Thoracic aorta (tissue), 2 donors: ENCODE measurements around the gene JUN. TPM values are rescaled to one million over a fixed set of nuclear protein-coding genes. Genes with fewer than 3 reads are reported as not detected.
"Not testable (repeated sequence)": the region's sequence is repeated elsewhere in the genome, so short reads cannot be mapped to it uniquely, and the experiment has no call there.

Source experiments
- ATAC-seq: fragments of 150-250 bp; one replicate; pipeline ENCODE4 v1.8.0; 2017; ENCODE audit warnings: low read depth; ENCODE audit not compliant: insufficient number of reproducible peaks, low FRiP score
- DNase-seq: peaks from one replicate; pipeline ENCODE4 v3.0.0-alpha.2; 2020; ENCODE audit warnings: low spot score
- H3K27ac ChIP-seq, 2 donors: fragments of 200-600 bp; sonication (generic); 1 replicate in 1 of 2; 2 replicates in 1 of 2; pipeline ENCODE4 v1.5.1; 2016; ENCODE audit warnings: mild to moderate bottlenecking in 2 of 2, moderate library complexity in 2 of 2
- H3K27me3 ChIP-seq: fragments of 200-600 bp; sonication (generic); replicated peaks from 2 replicates; pipeline ENCODE4 v1.6.0; 2016; ENCODE audit warnings: mild to moderate bottlenecking; ENCODE audit not compliant: insufficient read depth
- H3K36me3 ChIP-seq: fragments of 200-600 bp; sonication (generic); one replicate; pipeline ENCODE4 v1.5.1; 2016
- H3K4me1 ChIP-seq, 2 donors: fragments of 200-600 bp; sonication (generic); 1 replicate in 1 of 2; 2 replicates in 1 of 2; pipeline versions ENCODE4 v1.5.1 to v1.6.0; 2016; ENCODE audit warnings: low read depth in 2 of 2, mild to moderate bottlenecking in 1 of 2; ENCODE audit not compliant: control insufficient read depth in 1 of 2
- H3K4me3 ChIP-seq: fragments of 200-600 bp; sonication (generic); 2 replicates; pipeline ENCODE4 v1.5.1; 2016; ENCODE audit warnings: mild to moderate bottlenecking
- H3K9me3 ChIP-seq: fragments of 200-600 bp; sonication (generic); 2 replicates; pipeline ENCODE4 v1.5.1; 2016
- CTCF ChIP-seq: fragments of 200-600 bp; sonication (generic); IDR thresholded peaks from one replicate; pipeline ENCODE4 v1.5.1; 2019; ENCODE audit warnings: antibody characterized with exemption
- total RNA-seq, 2 donors: library from RNA; depleted of rRNA; stranded (reverse); fragments of >200 nt; gene quantifications; one replicate each; pipeline versions ENCODE4 v1.1.0 to v1.2.3, GENCODE V29; 2016

The JUN gene
- total RNA-seq, 2 donors from 2014 or later: 132 to 396 TPM

GRCh38 chr1:58802640-58803399 lies 19.0 kb upstream of the JUN start:
- no peaks in the 10 kb centered on the region for H3K27me3 ChIP-seq
- H3K4me3 ChIP-seq: no peak overlapping the region
- H3K36me3 ChIP-seq: no peaks in the 10 kb centered on the region
- no peaks in the 10 kb centered on the region for H3K9me3 ChIP-seq
- TF ChIP-seq CTCF: no peak
- H3K4me1 ChIP-seq: no peaks in the 10 kb centered on the region
- no peak overlapping the region for H3K27ac ChIP-seq
- DNase-seq (no peak), ATAC-seq (no peak)

GRCh38 chr1:58801286-58801685 lies 17.4 kb upstream of the JUN start:
- H3K27ac ChIP-seq, H3K36me3 ChIP-seq, H3K27me3 ChIP-seq, H3K4me3 ChIP-seq, H3K9me3 ChIP-seq, H3K4me1 ChIP-seq, DNase-seq, ATAC-seq: not testable (repeated sequence)

GRCh38 chr1:58799650-58800049 lies 15.8 kb upstream of the JUN start:
- TF ChIP-seq CTCF: no peak

GRCh38 chr1:58798910-58799442 lies 15.1 kb upstream of the JUN start:
- Histone ChIP-seq H3K4me1 (no peaks in the 10 kb centered on the region), H3K9me3 (no peaks in the 10 kb centered on the region), H3K27ac (no peak overlapping the region), H3K4me3 (no peak overlapping the region), H3K36me3 (no peaks in the 10 kb centered on the region), H3K27me3 (no peaks in the 10 kb centered on the region)
- ATAC-seq: no peak
- DNase-seq: no peak
- TF ChIP-seq CTCF: no peak

More at GRCh38 chr1:58799650-58800049, 15.8 kb upstream of the JUN start:
- ATAC-seq (no peak), DNase-seq (no peak)
- H3K4me1 ChIP-seq: no peaks in the 10 kb centered on the region
- H3K9me3 ChIP-seq: no peaks in the 10 kb centered on the region
- no peaks in the 10 kb centered on the region for H3K27me3 ChIP-seq
- no peaks in the 10 kb centered on the region for H3K36me3 ChIP-seq
- H3K27ac ChIP-seq: no peak overlapping the region
- no peak overlapping the region for H3K4me3 ChIP-seq

GRCh38 chr1:58796416-58796815 lies 12.6 kb upstream of the JUN start:
- Histone ChIP-seq H3K27me3 (no peaks in the 10 kb centered on the region), H3K4me1 (no peaks in the 10 kb centered on the region), H3K36me3 (no peaks in the 10 kb centered on the region), H3K9me3 (no peaks in the 10 kb centered on the region), H3K27ac (no peak overlapping the region), H3K4me3 (no peak overlapping the region)
- no peak for ATAC-seq
- no peak for TF ChIP-seq CTCF
- no peak for DNase-seq
